SK-N-SH (cell line): Measurements from ENCODE around the gene CCR6. TPM values are rescaled to one million over a fixed set of nuclear protein-coding genes. Genes with fewer than 3 reads are reported as not detected.

Experiments used
- CTCF ChIA-PET: fragments of 300-600, 350-600 bp; formaldehyde crosslinking; extraction: SDS; loops from one replicate; lab custom pipeline; 2021; lab: Yijun Ruan, JAX
- POLR2A ChIA-PET: fragments of 350-600 bp; sonication (Branson Sonifier 250); formaldehyde crosslinking; extraction: SDS; loops from one replicate; lab custom pipeline; 2020; ENCODE audit warnings: antibody characterized with exemption, inconsistent platforms; lab: Yijun Ruan, JAX
- DNase-seq: peaks from one replicate; pipeline ENCODE4 v3.0.0; 2012
- H2AFZ ChIP-seq: fragments of 200-600 bp; sonication (generic); 2 replicates; pipeline ENCODE4 v1.8.1; 2016; ENCODE audit warnings: antibody characterized with exemption, mild to moderate bottlenecking, low read depth
- H3F3A ChIP-seq: fragments of 200-600 bp; sonication (generic); replicated peaks from 2 replicates; pipeline ENCODE3; 2016; ENCODE audit warnings: antibody characterized with exemption, mild to moderate bottlenecking; ENCODE audit not compliant: insufficient read depth
- H3K27ac ChIP-seq, 2 experiments: fragments of 200-500 bp in 1 of 2; fragments of 200-600 bp in 1 of 2; sonication (Bioruptor generic) in 1 of 2; sonication (generic), shearing (Covaris generic) in 1 of 2; 2 replicates each; pipeline versions ENCODE4 v1.5.1 to v1.6.1; 2014 to 2016; ENCODE audit warnings: low read depth in 2 of 2, inconsistent platforms in 1 of 2, low read length in 1 of 2, mild to moderate bottlenecking in 1 of 2, mixed read lengths in 1 of 2
- H3K27me3 ChIP-seq: fragments of 200-600 bp; sonication (generic), shearing (Covaris generic); 2 replicates; pipeline ENCODE4 v1.6.1; 2016; ENCODE audit warnings: mixed run types; ENCODE audit not compliant: insufficient read depth
- H3K36me3 ChIP-seq, 2 experiments: fragments of 200-500 bp in 1 of 2; fragments of 200-600 bp in 1 of 2; sonication (Bioruptor generic) in 1 of 2; sonication (generic) in 1 of 2; replicated peaks in 1 of 2; 2 replicates each; pipeline versions ENCODE3 to v1.5.1; 2014 to 2016; ENCODE audit warnings: low read length in 1 of 2, mild to moderate bottlenecking in 1 of 2; ENCODE audit not compliant: insufficient read depth in 2 of 2, control insufficient read depth in 1 of 2
- H3K4me1 ChIP-seq, 2 experiments: fragments of 200-500 bp in 1 of 2; fragments of 200-600 bp in 1 of 2; sonication (Bioruptor generic) in 1 of 2; sonication (generic), shearing (Covaris generic) in 1 of 2; 2 replicates each; pipeline versions ENCODE4 v1.5.1 to v1.6.1; 2014 to 2016; ENCODE audit warnings: low read depth in 1 of 2, low read length in 1 of 2, mixed run types in 1 of 2; ENCODE audit not compliant: insufficient read depth in 2 of 2, control insufficient read depth in 1 of 2
- H3K4me2 ChIP-seq: fragments of 200-600 bp; sonication (generic), shearing (Covaris generic); 2 replicates; pipeline ENCODE4 v1.6.1; 2017; ENCODE audit warnings: mixed run types
- H3K4me3 ChIP-seq, 2 experiments: fragments of 200-500 bp in 1 of 2; fragments of 200-600 bp in 1 of 2; sonication (Bioruptor generic) in 1 of 2; sonication (generic), shearing (Covaris generic) in 1 of 2; 2 replicates each; pipeline versions ENCODE4 v1.5.1 to v1.8.1; 2014 to 2016; ENCODE audit warnings: low read depth in 2 of 2, inconsistent platforms in 1 of 2, low read length in 1 of 2, mild to moderate bottlenecking in 1 of 2, mixed read lengths in 1 of 2, moderate library complexity in 1 of 2
- H3K79me2 ChIP-seq: fragments of 200-600 bp; sonication (generic); 2 replicates; pipeline ENCODE4 v1.8.1; 2017; ENCODE audit warnings: mild to moderate bottlenecking; ENCODE audit not compliant: insufficient read depth
- H3K9ac ChIP-seq: fragments of 200-600 bp; sonication (generic); 2 replicates; pipeline ENCODE4 v1.6.1; 2017; ENCODE audit warnings: mixed run types
- H3K9me2 ChIP-seq: fragments of 200-600 bp; sonication (generic); 2 replicates; pipeline ENCODE4 v1.6.1; 2017; ENCODE audit warnings: mixed run types
- H3K9me3 ChIP-seq: fragments of 200-600 bp; sonication (generic); 2 replicates; pipeline ENCODE4 v1.6.1; 2017; ENCODE audit warnings: mixed run types, mild to moderate bottlenecking, moderate library complexity
- H4K20me1 ChIP-seq: fragments of 200-600 bp; sonication (generic); 2 replicates; pipeline ENCODE4 v1.6.1; 2017; ENCODE audit warnings: mild to moderate bottlenecking, mixed run types; ENCODE audit not compliant: insufficient read depth
- ELF1 ChIP-seq: IDR thresholded peaks from 2 replicates; pipeline ENCODE4 v1.4.0; 2012
- FOSL2 ChIP-seq: IDR thresholded peaks from 2 replicates; pipeline ENCODE4 v1.4.0; 2012; ENCODE audit warnings: low read depth, mild to moderate bottlenecking, moderate library complexity, borderline replicate concordance
- FOXJ3 ChIP-seq: sonication (generic); formaldehyde crosslinking; IDR thresholded peaks from 2 replicates; pipeline ENCODE4 v1.5.1; 2020; ENCODE audit warnings: mild to moderate bottlenecking, missing genetic modification reagents
- FOXM1 ChIP-seq: IDR thresholded peaks from 2 replicates; pipeline ENCODE4 v1.4.0; 2012; ENCODE audit warnings: low read depth, mild to moderate bottlenecking
- GABPA ChIP-seq: IDR thresholded peaks from 2 replicates; pipeline ENCODE4 v1.4.0; 2012; ENCODE audit warnings: low read depth, mild to moderate bottlenecking
- GATA2 ChIP-seq: sonication (generic); formaldehyde crosslinking; IDR thresholded peaks from 2 replicates; pipeline ENCODE4 v1.5.0; 2020; ENCODE audit warnings: mild to moderate bottlenecking, missing genetic modification reagents
- JUND ChIP-seq: IDR thresholded peaks from 2 replicates; pipeline ENCODE4 v1.4.0; 2012
- NFIC ChIP-seq: IDR thresholded peaks from 2 replicates; pipeline ENCODE4 v1.4.0; 2012; ENCODE audit warnings: borderline replicate concordance
- POLR2AphosphoS5 ChIP-seq: IDR thresholded peaks from 2 replicates; pipeline ENCODE4 v1.6.1; 2012; ENCODE audit warnings: low read depth, low read length
- RCOR1 ChIP-seq: fragments of 150-350 bp; IDR thresholded peaks from 2 replicates; pipeline ENCODE4 v1.6.1; 2017; ENCODE audit warnings: antibody characterized with exemption, low read length
- RXRA ChIP-seq: IDR thresholded peaks from 2 replicates; pipeline ENCODE4 v1.4.0; 2012; ENCODE audit warnings: low read depth, mild to moderate bottlenecking, borderline replicate concordance
- SIN3A ChIP-seq: IDR thresholded peaks from 2 replicates; pipeline ENCODE4 v1.6.1; 2012; ENCODE audit warnings: low read depth, mild to moderate bottlenecking, low read length, moderate library complexity, borderline replicate concordance
- TAF1 ChIP-seq: IDR thresholded peaks from 2 replicates; pipeline ENCODE4 v1.6.1; 2012; ENCODE audit warnings: low read depth, mild to moderate bottlenecking, low read length, moderate library complexity, borderline replicate concordance
- TCF12 ChIP-seq: IDR thresholded peaks from 2 replicates; pipeline ENCODE4 v1.4.0; 2012
- TEAD4 ChIP-seq: IDR thresholded peaks from 2 replicates; pipeline ENCODE4 v1.4.0; 2012; ENCODE audit warnings: mild to moderate bottlenecking, borderline replicate concordance; ENCODE audit not compliant: insufficient read depth
- USF2 ChIP-seq: fragments of 150-350 bp; IDR thresholded peaks from 2 replicates; pipeline ENCODE4 v1.6.1; 2017; ENCODE audit warnings: antibody characterized with exemption, low read length, low read depth, borderline replicate concordance
- WGBS: methylation state at CpG from one replicate; pipeline ENCODE4 v1.1.6; 2017; ENCODE audit warnings: low lambda C conversion rate; 5-methylcytosine and 5-hydroxymethylcytosine counted together
- polyA plus RNA-seq, 3 experiments: library from polyadenylated mRNA; depleted of rRNA; stranded (reverse); fragments of >200 nt; gene quantifications; 2 replicates each; pipeline ENCODE4 v1.2.3, GENCODE V29; 2012
- TF ChIP-seq, protein P1 (sequence below): IDR thresholded peaks from 2 replicates; pipeline ENCODE4 v1.4.0; 2012; ENCODE audit warnings: low read depth, borderline replicate concordance

Gene CCR6
- polyA plus RNA-seq, 1 of the 3 experiments (the other 2 are of a cell fraction) = not detected

DNA sequence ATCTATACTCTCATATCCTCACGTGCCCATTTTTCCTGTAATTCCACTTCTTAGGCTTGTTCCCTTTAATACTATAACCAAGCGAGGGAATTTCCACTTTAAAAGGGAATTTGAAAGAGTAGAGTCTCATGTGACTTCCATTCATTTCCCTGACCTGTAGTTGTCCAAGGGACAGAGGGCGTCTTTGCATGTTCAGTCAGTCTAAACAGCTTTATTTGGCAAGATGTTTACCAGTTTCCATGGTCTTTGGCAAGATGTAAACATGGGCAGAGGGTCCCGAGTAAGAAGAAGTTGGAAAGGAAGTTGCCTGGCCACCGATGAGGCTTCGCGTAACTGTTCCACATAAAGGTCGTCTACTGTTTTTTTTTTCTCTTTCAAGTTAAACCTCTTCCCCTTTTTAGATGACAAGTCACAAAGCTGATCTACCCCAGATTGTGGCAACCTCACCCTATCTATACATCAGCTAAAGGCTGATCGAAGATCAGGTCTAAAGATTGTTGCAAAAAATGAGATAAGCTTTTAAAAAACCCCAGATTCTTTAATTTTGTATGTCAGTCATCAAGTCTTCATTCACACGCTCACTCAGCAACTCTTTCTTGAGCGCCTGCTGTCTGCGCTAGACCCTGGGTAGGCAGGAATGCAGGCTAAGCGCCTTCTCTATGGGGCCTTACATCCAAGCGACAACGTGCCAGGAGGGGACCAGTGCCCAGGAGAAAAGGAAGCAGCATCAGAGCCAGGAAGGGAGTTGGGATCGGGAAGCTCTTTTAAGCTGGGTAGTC lies 31.7 kb upstream of the CCR6 start:
- TF ChIP-seq, protein P1, sequence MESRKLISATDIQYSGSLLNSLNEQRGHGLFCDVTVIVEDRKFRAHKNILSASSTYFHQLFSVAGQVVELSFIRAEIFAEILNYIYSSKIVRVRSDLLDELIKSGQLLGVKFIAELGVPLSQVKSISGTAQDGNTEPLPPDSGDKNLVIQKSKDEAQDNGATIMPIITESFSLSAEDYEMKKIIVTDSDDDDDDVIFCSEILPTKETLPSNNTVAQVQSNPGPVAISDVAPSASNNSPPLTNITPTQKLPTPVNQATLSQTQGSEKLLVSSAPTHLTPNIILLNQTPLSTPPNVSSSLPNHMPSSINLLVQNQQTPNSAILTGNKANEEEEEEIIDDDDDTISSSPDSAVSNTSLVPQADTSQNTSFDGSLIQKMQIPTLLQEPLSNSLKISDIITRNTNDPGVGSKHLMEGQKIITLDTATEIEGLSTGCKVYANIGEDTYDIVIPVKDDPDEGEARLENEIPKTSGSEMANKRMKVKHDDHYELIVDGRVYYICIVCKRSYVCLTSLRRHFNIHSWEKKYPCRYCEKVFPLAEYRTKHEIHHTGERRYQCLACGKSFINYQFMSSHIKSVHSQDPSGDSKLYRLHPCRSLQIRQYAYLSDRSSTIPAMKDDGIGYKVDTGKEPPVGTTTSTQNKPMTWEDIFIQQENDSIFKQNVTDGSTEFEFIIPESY = no peak
- TF ChIP-seq USF2 (no peak), SIN3A (no peak), TAF1 (no peak), GATA2 (CRISPR knock-in tag) (no peak), TCF12 (no peak), GABPA (no peak), NFIC (no peak), RCOR1 (no peak), JUND (no peak), POLR2AphosphoS5 (no peak), ELF1 (no peak), FOXM1 (no peak), TEAD4 (no peak), RXRA (no peak)
- CTCF ChIA-PET = interaction anchor here (0.9 to 1.3 kb wide), 2 partner anchors 91 to 102 kb away, joined by 3 to 4 read pairs; no protein-coding TSS in a partner anchor
- Histone ChIP-seq H4K20me1 (no peaks in the 10 kb centered on the region), H3F3A (no peaks in the 10 kb centered on the region), H3K36me3 (no peaks in the 10 kb centered on the region), H3K4me3 (no peak overlapping the region), H3K9ac (no peak overlapping the region), H3K79me2 (no peaks in the 10 kb centered on the region), H3K9me2 (no peaks in the 10 kb centered on the region), H3K27ac (no peak overlapping the region), H3K4me2 (no peak overlapping the region), H2AFZ (no peak overlapping the region), H3K27me3 (no peaks in the 10 kb centered on the region), H3K9me3 (no peaks in the 10 kb centered on the region), H3K4me1 (peaks cover 0 to 3% of the 10 kb centered on the region in 2 experiments; a peak in 1 of 4 replicates)
- no peak for DNase-seq
- WGBS = 64% methylated on average over 16 of the region's 16 CpGs
- POLR2A ChIA-PET = no interaction called here

- no peaks in the 10 kb centered on the region for H3K36me3 ChIP-seq
- no peak overlapping the region for H3K9ac ChIP-seq
- CTCF ChIA-PET = interaction anchor here (1.3 kb wide), 1 partner anchor 102 kb away, joined by 3 read pairs; no protein-coding TSS in a partner anchor
- H3K4me3 ChIP-seq = no peak overlapping the region
- H3K27me3 ChIP-seq = no peaks in the 10 kb centered on the region
- no peak overlapping the region for H3K27ac ChIP-seq
- H2AFZ ChIP-seq = no peak overlapping the region
- POLR2A ChIA-PET = no interaction called here
- no peaks in the 10 kb centered on the region for H4K20me1 ChIP-seq
- H3F3A ChIP-seq = no peaks in the 10 kb centered on the region
- peaks cover 0 to 3% of the 10 kb centered on the region in 2 experiments; a peak in 1 of 4 replicates for H3K4me1 ChIP-seq
- no peak for TF ChIP-seq RXRA
- no peak for TF ChIP-seq TCF12
- TF ChIP-seq FOXJ3 (CRISPR knock-in tag) = no peak
- TF ChIP-seq FOSL2 = no peak
- no peak for TF ChIP-seq JUND
- TF ChIP-seq SIN3A = no peak
- 46% methylated on average over 4 of the region's 7 CpGs for WGBS
- no peak overlapping the region for H3K4me2 ChIP-seq
- no peaks in the 10 kb centered on the region for H3K9me3 ChIP-seq
- DNase-seq = peak; percentile 25
- no peaks in the 10 kb centered on the region for H3K9me2 ChIP-seq
- no peaks in the 10 kb centered on the region for H3K79me2 ChIP-seq
These were observed 31.1 kb upstream of the CCR6 start for GRCh38 chr6:167091805-167092107.
